ENCODE results near the gene RXFP4. TPM values are rescaled to one million over a fixed set of nuclear protein-coding genes. Genes with fewer than 3 reads are reported as not detected.

The RXFP4 gene
- total RNA-seq, 1 donor from 2014 or later, result not detected

- H3K4me3 Mint-ChIP-seq, result peak overlapping the region; percentile 30
- Histone ChIP-seq H3K9me3 (ENCODE audit: low read depth) (no peaks in the 10 kb centered on the region), H3K4me2 (peak overlapping the region; percentile 4), H3K4me1 (peaks cover 66% of the 10 kb centered on the region), H3K27ac (no peak overlapping the region), H2AFZ (replicated peaks) (no peak overlapping the region), H3K79me2 (ENCODE audit: low read depth) (peaks cover 100% of the 10 kb centered on the region), H3F3A (ENCODE audit: low read depth) (peaks cover 20% of the 10 kb centered on the region), H3K27me3 (no peaks in the 10 kb centered on the region), H4K20me1 (ENCODE audit: low read depth) (peaks cover 99% of the 10 kb centered on the region), H3K4me3 (no peak overlapping the region), H3K36me3 (no peaks in the 10 kb centered on the region), H3K9ac (no peak overlapping the region)
- H3K27ac Mint-ChIP-seq, result peak overlapping the region; percentile 50
- peaks cover 13% of the 10 kb centered on the region for H3K27me3 Mint-ChIP-seq (ENCODE audit: insufficient read depth, low read depth)
- peaks cover 89% of the 10 kb centered on the region for H3K4me1 Mint-ChIP-seq
- TF ChIP-seq EZH2 (IDR thresholded peaks at IDR 0.05), result no peak
- no peak for TF ChIP-seq EZH2phosphoT487 (IDR thresholded peaks at IDR 0.05)
- no peak for TF ChIP-seq CTCF (IDR thresholded peaks at IDR 0.05)
- H3K9me3 Mint-ChIP-seq, result no peaks in the 10 kb centered on the region
- H3K36me3 Mint-ChIP-seq, result peaks cover 20% of the 10 kb centered on the region
- no peak for DNase-seq (ENCODE audit: low spot score)
Observed at GRCh38 chr1:155971910-155972809, 30.7 kb downstream of the RXFP4 start.

GRCh38 chr1:155973723-155974122 is 32.3 kb downstream of the RXFP4 start:
- TF ChIP-seq EZH2 (IDR thresholded peaks at IDR 0.05), result no peak
- TF ChIP-seq EZH2phosphoT487 (IDR thresholded peaks at IDR 0.05), result no peak
- TF ChIP-seq CTCF (IDR thresholded peaks at IDR 0.05), result no peak
- Histone ChIP-seq H3K27me3 (no peaks in the 10 kb centered on the region), H3K27ac (no peak overlapping the region), H2AFZ (replicated peaks) (no peak overlapping the region), H3K4me2 (no peak overlapping the region), H3K4me3 (no peak overlapping the region), H3K9me3 (ENCODE audit: low read depth) (no peaks in the 10 kb centered on the region), H3K4me1 (peaks cover 50% of the 10 kb centered on the region), H3K36me3 (no peaks in the 10 kb centered on the region), H3K79me2 (ENCODE audit: low read depth) (peaks cover 96% of the 10 kb centered on the region), H3K9ac (no peak overlapping the region), H3F3A (ENCODE audit: low read depth) (peaks cover 34% of the 10 kb centered on the region), H4K20me1 (ENCODE audit: low read depth) (peaks cover 85% of the 10 kb centered on the region)
- Mint-ChIP-seq H3K9me3 (no peaks in the 10 kb centered on the region), H3K36me3 (peaks cover 14% of the 10 kb centered on the region), H3K4me3 (peak overlapping the region; percentile 59), H3K27me3 (ENCODE audit: insufficient read depth, low read depth) (peaks cover 14% of the 10 kb centered on the region), H3K4me1 (peaks cover 79% of the 10 kb centered on the region), H3K27ac (no peak overlapping the region)
- no peak for DNase-seq (ENCODE audit: low spot score)

GRCh38 chr1:155974208-155975115 is 33.0 kb downstream of the RXFP4 start:
- no peaks in the 10 kb centered on the region for H3K36me3 ChIP-seq
- peaks cover 78% of the 10 kb centered on the region for H4K20me1 ChIP-seq (ENCODE audit: low read depth)
- Mint-ChIP-seq H3K4me3 (peak overlapping the region; percentile 92), H3K27ac (peak overlapping the region; percentile 97), H3K4me1 (peaks cover 80% of the 10 kb centered on the region), H3K27me3 (ENCODE audit: insufficient read depth, low read depth) (peaks cover 11% of the 10 kb centered on the region), H3K36me3 (peaks cover 10% of the 10 kb centered on the region), H3K9me3 (no peaks in the 10 kb centered on the region)
- peak overlapping the region; percentile 97 for H3K4me3 ChIP-seq
- H2AFZ ChIP-seq (replicated peaks), result no peak overlapping the region
- no peak for TF ChIP-seq EZH2 (IDR thresholded peaks at IDR 0.05)
- peak; percentile 8 for TF ChIP-seq CTCF (IDR thresholded peaks at IDR 0.05)
- TF ChIP-seq EZH2phosphoT487 (IDR thresholded peaks at IDR 0.05), result no peak
- no peak for DNase-seq (ENCODE audit: low spot score)
- peaks cover 96% of the 10 kb centered on the region for H3K79me2 ChIP-seq (ENCODE audit: low read depth)
- H3K4me2 ChIP-seq, result peak overlapping the region; percentile 100
- H3F3A ChIP-seq (ENCODE audit: low read depth), result peaks cover 41% of the 10 kb centered on the region
- peaks cover 50% of the 10 kb centered on the region for H3K4me1 ChIP-seq
- H3K9ac ChIP-seq, result peak overlapping the region; percentile 58
- no peaks in the 10 kb centered on the region for H3K27me3 ChIP-seq
- H3K9me3 ChIP-seq (ENCODE audit: low read depth), result no peaks in the 10 kb centered on the region
- H3K27ac ChIP-seq, result no peak overlapping the region

Measured in neural progenitor cell (in vitro differentiated cells).